Common myeloid progenitor, CD34-positive (primary cell): ENCODE measurements around the gene LEP.
A peak's percentile ranks its signal among the peaks of the same experiment; 100 is the strongest.

ENCODE experiments used
- CTCF ChIA-PET: fragments of 350-600 bp; sonication (Branson Sonifier 250); formaldehyde crosslinking; loops from one replicate; lab custom pipeline; 2021; ENCODE audit warnings: antibody characterized with exemption; lab: Charles Lee
- POLR2A ChIA-PET: fragments of 350-600 bp; sonication (Branson Sonifier 250); formaldehyde crosslinking; loops from one replicate; lab custom pipeline; 2021; ENCODE audit warnings: antibody characterized with exemption; lab: Charles Lee
- DNase-seq, 3 donors: peaks; one replicate each; pipeline versions ENCODE4 v3.0.0 to v3.0.0-alpha.2; 2013
- H3K27ac ChIP-seq, 2 experiments: 1 replicate in 1 of 2; 2 replicates in 1 of 2; pipeline ENCODE4 v1.7.0; 2013; ENCODE audit warnings: inconsistent platforms in 2 of 2, low read length in 2 of 2, mild to moderate bottlenecking in 2 of 2, low read depth in 1 of 2, moderate library complexity in 1 of 2; ENCODE audit not compliant: severe bottlenecking in 2 of 2, insufficient read depth in 1 of 2, poor library complexity in 1 of 2
- H3K27me3 ChIP-seq, 5 experiments: replicated peaks in 2 of 5; 1 replicate in 3 of 5; 2 replicates in 2 of 5; pipeline versions ENCODE4 v1.6.1 to v1.7.0; 2013; ENCODE audit warnings: low read length in 4 of 5, mild to moderate bottlenecking in 2 of 5, moderate library complexity in 2 of 5, inconsistent platforms in 1 of 5; ENCODE audit not compliant: insufficient read depth in 5 of 5, control insufficient read depth in 4 of 5
- H3K36me3 ChIP-seq, 4 experiments: 1 replicate in 2 of 4; 2 replicates in 2 of 4; pipeline versions ENCODE4 v1.6.1 to v1.7.0; 2013; ENCODE audit warnings: low read length in 3 of 4, control low read depth in 1 of 4, mild to moderate bottlenecking in 1 of 4; ENCODE audit not compliant: control insufficient read depth in 4 of 4, insufficient read depth in 4 of 4
- H3K4me1 ChIP-seq, 4 experiments: 1 replicate in 3 of 4; 2 replicates in 1 of 4; pipeline versions ENCODE4 v1.6.1 to v1.7.1; 2013; ENCODE audit warnings: low read length in 3 of 4, mild to moderate bottlenecking in 3 of 4, control low read depth in 1 of 4, inconsistent platforms in 1 of 4, moderate library complexity in 1 of 4; ENCODE audit not compliant: control insufficient read depth in 4 of 4, insufficient read depth in 4 of 4; ENCODE audit errors: control extremely low read depth in 1 of 4
- H3K4me3 ChIP-seq, 7 experiments: 1 replicate in 4 of 7; 2 replicates in 3 of 7; pipeline versions ENCODE4 v1.5.1 to v1.7.0; 2013; ENCODE audit warnings: mild to moderate bottlenecking in 7 of 7, low read length in 6 of 7, moderate library complexity in 6 of 7, inconsistent platforms in 2 of 7, low read depth in 2 of 7, control low read depth in 1 of 7; ENCODE audit not compliant: insufficient read depth in 4 of 7, control insufficient read depth in 1 of 7; ENCODE audit errors: extremely low read depth in 1 of 7
- H3K9me3 ChIP-seq, 5 experiments: 1 replicate in 4 of 5; 2 replicates in 1 of 5; pipeline versions ENCODE4 v1.6.1 to v1.7.1; 2013; ENCODE audit warnings: low read length in 4 of 5, mild to moderate bottlenecking in 2 of 5, inconsistent platforms in 1 of 5, low read depth in 1 of 5, moderate library complexity in 1 of 5; ENCODE audit not compliant: control insufficient read depth in 4 of 5, insufficient read depth in 2 of 5; ENCODE audit errors: control extremely low read depth in 1 of 5
- WGBS: methylation state at CpG from one replicate; pipeline ENCODE4 v1.1.5; 2013; ENCODE audit not compliant: insufficient coverage; 5-methylcytosine and 5-hydroxymethylcytosine counted together

The LEP gene

DNA sequence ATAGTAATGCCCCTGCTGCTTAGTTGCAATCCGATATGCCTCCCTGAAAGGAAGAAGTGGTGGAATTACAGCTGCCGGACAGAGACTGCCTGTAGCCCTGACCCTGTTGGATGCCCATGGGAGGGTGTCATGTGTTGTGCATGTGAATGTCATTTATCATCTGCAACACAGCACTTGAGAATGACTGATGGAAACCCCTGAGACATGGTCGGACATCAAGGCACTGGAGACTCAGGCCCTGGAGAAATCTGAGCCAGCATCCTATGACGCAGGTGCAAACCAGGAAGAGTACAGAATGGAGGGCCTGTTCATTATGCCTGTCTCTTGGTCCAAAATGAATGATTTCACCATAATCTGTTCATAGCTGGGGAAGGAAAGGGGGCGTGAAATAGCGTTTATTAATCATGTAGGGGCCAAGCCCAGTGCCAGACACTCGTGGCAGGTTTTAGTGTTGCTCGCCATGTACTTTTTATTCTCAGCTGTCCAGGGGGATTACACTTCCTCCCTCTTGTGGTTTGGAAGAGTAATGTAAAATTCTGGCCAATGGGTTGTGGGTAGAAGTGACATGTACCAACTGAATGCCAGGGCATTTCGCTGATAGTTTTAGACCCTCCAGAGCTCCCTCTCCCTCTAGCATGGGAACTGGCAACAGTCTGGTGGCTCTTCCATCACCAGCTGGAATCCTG lies 23.0 kb upstream of the LEP start:
- H3K4me1 ChIP-seq, result peaks cover 2 to 15% (median 5%) of the 10 kb centered on the region in 4 experiments
- ChIA-PET POLR2A (interaction anchor here (0.6 kb wide), 1 partner anchor 11 kb away, joined by 3 read pairs; no protein-coding TSS in a partner anchor), CTCF (interaction anchor here (0.8 to 1.9 kb wide), 9 partner anchors 9 to 509 kb away, joined by 3 to 4 read pairs (median 3); no protein-coding TSS in a partner anchor)
- peak in 1 of 3 donors; percentile 22 for DNase-seq
- WGBS, result 93% methylated on average over 5 of the region's 9 CpGs
- H3K4me3 ChIP-seq, result no peak overlapping the region
- H3K36me3 ChIP-seq, result no peaks in the 10 kb centered on the region
- no peak overlapping the region for H3K27ac ChIP-seq
- H3K9me3 ChIP-seq, result no peaks in the 10 kb centered on the region
- H3K27me3 ChIP-seq, result peaks cover 0 to 2% (median 0%) of the 10 kb centered on the region in 5 experiments

DNA sequence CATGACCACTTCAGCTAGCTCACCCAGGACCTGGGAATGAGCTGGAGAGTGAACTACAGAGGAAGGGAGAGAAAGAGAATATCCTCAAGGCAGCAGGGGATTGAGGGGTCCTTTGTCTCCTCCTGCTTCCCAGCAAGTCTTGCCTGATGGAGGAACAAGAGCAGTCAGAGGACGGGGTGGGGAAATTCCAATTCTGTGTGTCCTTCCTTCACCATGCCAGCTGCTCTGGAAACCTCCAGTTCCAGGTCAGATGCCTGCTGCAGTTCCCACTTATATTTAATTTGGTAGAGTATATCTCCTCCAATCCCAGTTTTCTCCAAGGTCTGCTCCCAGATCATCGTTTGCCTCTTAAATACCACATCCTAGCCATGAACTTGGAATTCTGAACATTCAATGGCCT lies 21.4 kb upstream of the LEP start:
- Histone ChIP-seq H3K4me1 (peaks cover 2 to 17% (median 5%) of the 10 kb centered on the region in 4 experiments), H3K4me3 (no peak overlapping the region), H3K36me3 (no peaks in the 10 kb centered on the region), H3K9me3 (no peaks in the 10 kb centered on the region), H3K27me3 (peaks cover 0 to 2% (median 0%) of the 10 kb centered on the region in 5 experiments), H3K27ac (no peak overlapping the region)
- ChIA-PET POLR2A (no interaction called here), CTCF (interaction anchor here (1.1 to 2.6 kb wide), 5 partner anchors 11 to 512 kb away, joined by 3 to 9 read pairs (median 3); no protein-coding TSS in a partner anchor)
- DNase-seq, result no peak
- 92% methylated on average over 2 of the region's 2 CpGs for WGBS

GRCh38 chr7:128221929-128222403 lies 19.1 kb upstream of the LEP start:
- H3K36me3 ChIP-seq, result no peaks in the 10 kb centered on the region
- 100% methylated on average over 1 of the region's 5 CpGs for WGBS
- H3K4me3 ChIP-seq, result no peak overlapping the region
- peaks cover 0 to 2% (median 0%) of the 10 kb centered on the region in 5 experiments for H3K27me3 ChIP-seq
- peak; percentile 22 to 73 (median 67) for DNase-seq
- ChIA-PET CTCF (interaction anchor here (1.0 to 7.0 kb wide), 5 partner anchors 11 to 515 kb away, joined by 3 to 38 read pairs (median 8); no protein-coding TSS in a partner anchor), POLR2A (no interaction called here)
- no peak overlapping the region for H3K27ac ChIP-seq
- H3K4me1 ChIP-seq, result peaks cover 2 to 17% (median 5%) of the 10 kb centered on the region in 4 experiments
- H3K9me3 ChIP-seq, result no peaks in the 10 kb centered on the region

GRCh38 chr7:128226132-128226980 lies 14.7 kb upstream of the LEP start:
- WGBS, result 100% methylated on average over 2 of the region's 2 CpGs
- DNase-seq, result no peak
- POLR2A ChIA-PET, result interaction anchor here (1.3 kb wide), 1 partner anchor 45 kb away, joined by 4 read pairs; no protein-coding TSS in a partner anchor
- H3K27ac ChIP-seq, result no peak overlapping the region
- H3K4me3 ChIP-seq, result no peak overlapping the region
- no peaks in the 10 kb centered on the region for H3K9me3 ChIP-seq
- H3K27me3 ChIP-seq, result peaks cover 0 to 2% (median 0%) of the 10 kb centered on the region in 5 experiments
- CTCF ChIA-PET, result interaction anchor here (0.8 to 7.0 kb wide), 3 partner anchors 8 to 16 kb away, joined by 3 to 38 read pairs (median 3); no protein-coding TSS in a partner anchor
- H3K36me3 ChIP-seq, result no peaks in the 10 kb centered on the region
- H3K4me1 ChIP-seq, result peaks cover 2 to 17% (median 5%) of the 10 kb centered on the region in 4 experiments

DNA sequence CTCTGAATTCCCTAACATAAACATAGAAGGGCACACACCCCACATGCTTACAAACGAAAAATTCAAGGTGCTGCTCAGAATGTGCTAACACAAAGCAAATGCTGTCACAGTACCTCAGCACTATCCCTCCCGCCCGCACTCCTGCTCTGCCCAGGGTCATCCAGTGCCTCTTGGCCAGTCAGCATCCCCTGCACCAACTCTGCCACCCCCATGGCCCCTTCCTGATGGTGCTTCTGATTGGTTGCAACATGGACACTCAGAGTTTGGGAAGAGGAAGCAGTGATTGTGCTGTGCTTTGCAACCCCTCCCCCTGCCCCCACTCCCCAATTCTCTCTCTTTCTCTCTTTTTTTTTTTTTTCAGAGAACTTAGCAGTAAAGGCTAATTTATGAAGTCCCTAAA lies 13.8 kb upstream of the LEP start:
- ChIA-PET CTCF (interaction anchor here (0.6 to 0.8 kb wide), 2 partner anchors 9 to 30 kb away, joined by 3 read pairs; no protein-coding TSS in a partner anchor), POLR2A (interaction anchor here (1.3 kb wide), 1 partner anchor 44 kb away, joined by 4 read pairs; no protein-coding TSS in a partner anchor)
- peaks cover 0 to 10% (median 2%) of the 10 kb centered on the region in 4 experiments for H3K4me1 ChIP-seq
- 100% methylated on average over 1 of the region's 3 CpGs for WGBS
- H3K4me3 ChIP-seq, result no peak overlapping the region
- H3K27me3 ChIP-seq, result no peaks in the 10 kb centered on the region
- H3K36me3 ChIP-seq, result no peaks in the 10 kb centered on the region
- no peak for DNase-seq
- no peaks in the 10 kb centered on the region for H3K9me3 ChIP-seq
- no peak overlapping the region for H3K27ac ChIP-seq

DNA sequence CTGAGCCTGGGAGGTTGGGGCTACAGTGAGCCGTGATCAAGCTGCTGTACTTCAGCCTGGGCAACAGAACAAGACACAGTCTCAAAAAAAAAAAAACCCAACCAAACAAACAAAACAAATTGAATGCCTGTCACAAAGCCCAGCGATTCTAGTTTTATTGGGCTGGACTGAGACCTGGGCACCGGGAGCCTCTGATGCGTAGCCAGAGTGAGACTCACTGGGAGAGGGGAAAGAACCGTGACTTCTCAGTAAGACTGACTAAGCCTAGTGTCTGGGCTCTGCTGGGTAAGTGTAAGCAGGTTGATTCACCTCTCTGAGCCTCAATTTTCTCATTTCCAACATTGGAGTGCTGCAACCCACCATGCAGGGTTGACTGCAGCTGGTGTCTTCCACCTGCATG lies 10.1 kb upstream of the LEP start:
- Histone ChIP-seq H3K4me3 (no peak overlapping the region), H3K9me3 (no peaks in the 10 kb centered on the region), H3K4me1 (peaks cover 0 to 2% (median under 1%) of the 10 kb centered on the region in 4 experiments), H3K36me3 (no peaks in the 10 kb centered on the region), H3K27me3 (no peaks in the 10 kb centered on the region), H3K27ac (no peak overlapping the region)
- DNase-seq, result no peak
- POLR2A ChIA-PET, result no interaction called here
- CTCF ChIA-PET, result interaction anchor here (0.6 to 1.5 kb wide), 4 partner anchors 11 to 94 kb away, joined by 3 read pairs; no protein-coding TSS in a partner anchor
- whole genome bisulfite sequencing, result 98% methylated on average over 4 of the region's 5 CpGs
